Measurements from ENCODE around the gene FAAP20.

Gene FAAP20, protein sequence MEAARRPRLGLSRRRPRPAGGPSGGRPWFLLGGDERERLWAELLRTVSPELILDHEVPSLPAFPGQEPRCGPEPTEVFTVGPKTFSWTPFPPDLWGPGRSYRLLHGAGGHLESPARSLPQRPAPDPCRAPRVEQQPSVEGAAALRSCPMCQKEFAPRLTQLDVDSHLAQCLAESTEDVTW

GRCh38 chr1:2194319-2194897 lies at the start of gene FAAP20:
TSS of gene FAAP20 (minus strand) at chr1:2194772. CDS start at chr1:2194749, 23 bp downstream.
- no peak for DNase-seq

GRCh38 chr1:2242814-2243725 lies 48.5 kb upstream of the FAAP20 start:
- no peak for DNase-seq

DNA sequence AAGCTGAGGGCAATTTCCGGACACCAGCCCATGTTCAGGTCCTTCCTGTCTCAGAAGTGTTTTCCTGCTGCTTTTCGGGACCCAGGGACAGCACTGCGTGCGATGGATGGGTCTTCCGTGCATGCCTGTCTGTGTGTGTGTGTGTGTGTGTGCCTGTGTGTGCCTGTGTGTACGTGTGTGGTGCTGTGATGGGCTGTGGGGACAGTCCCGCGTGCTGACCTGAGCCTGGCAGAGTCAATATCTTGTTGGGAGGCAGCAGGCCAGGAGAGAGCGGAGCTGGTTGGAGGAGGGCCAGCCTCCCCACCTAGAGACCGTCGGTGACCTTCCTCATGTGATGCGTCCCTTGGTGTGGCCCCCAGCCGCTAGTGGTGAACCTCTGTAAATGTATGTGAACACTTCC lies 47.2 kb upstream of the FAAP20 start:
- no peak for DNase-seq

DNA sequence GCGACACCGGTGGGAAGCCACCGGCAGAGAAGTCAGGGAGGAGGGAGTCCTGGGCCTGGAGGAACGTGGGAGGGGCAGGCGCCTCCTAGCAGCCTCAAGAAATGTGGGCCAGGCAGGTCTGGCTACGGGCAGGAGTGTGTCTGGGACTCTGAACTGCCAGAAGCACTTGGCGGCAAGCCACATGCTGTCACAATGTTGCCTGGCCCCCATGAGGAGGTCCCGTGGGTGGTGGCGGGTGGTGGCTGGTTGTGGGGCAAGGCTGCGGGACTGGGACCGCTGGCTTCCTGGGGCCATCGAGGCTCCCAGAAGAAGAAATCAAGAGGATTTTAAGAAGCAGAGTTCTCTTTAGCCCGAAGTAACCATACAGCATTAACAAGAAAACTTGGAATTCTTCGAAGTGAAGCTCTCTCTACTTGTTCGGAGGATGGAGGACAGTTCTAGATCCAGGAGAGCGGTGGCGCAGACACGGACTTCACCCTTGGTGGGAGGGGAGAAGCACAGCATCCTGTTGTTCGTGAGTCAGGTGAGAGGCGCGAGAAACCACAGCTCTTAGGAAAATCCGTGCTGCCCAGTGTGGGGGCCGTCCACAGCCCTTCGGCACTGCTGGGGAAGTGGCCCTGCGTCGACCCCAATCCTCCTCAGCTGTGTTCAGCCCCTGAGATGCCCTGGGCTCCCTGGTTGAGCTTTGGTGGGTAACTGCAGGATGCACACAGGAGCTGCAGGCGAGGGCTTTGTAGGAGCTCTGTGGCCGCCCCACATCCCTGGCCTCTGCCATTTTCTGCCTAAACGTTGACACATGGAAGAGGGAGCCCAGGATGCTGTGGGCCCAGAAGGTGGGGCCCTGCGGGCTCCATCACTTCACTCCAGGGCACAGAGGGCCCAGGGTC lies 45.9 kb upstream of the FAAP20 start:
- no peak for DNase-seq

- no peak for DNase-seq
These were observed 44.9 kb upstream of the FAAP20 start for GRCh38 chr1:2239384-2239985.

- DNase-seq: no peak
These were observed 44.4 kb upstream of the FAAP20 start for GRCh38 chr1:2239013-2239370.

DNA sequence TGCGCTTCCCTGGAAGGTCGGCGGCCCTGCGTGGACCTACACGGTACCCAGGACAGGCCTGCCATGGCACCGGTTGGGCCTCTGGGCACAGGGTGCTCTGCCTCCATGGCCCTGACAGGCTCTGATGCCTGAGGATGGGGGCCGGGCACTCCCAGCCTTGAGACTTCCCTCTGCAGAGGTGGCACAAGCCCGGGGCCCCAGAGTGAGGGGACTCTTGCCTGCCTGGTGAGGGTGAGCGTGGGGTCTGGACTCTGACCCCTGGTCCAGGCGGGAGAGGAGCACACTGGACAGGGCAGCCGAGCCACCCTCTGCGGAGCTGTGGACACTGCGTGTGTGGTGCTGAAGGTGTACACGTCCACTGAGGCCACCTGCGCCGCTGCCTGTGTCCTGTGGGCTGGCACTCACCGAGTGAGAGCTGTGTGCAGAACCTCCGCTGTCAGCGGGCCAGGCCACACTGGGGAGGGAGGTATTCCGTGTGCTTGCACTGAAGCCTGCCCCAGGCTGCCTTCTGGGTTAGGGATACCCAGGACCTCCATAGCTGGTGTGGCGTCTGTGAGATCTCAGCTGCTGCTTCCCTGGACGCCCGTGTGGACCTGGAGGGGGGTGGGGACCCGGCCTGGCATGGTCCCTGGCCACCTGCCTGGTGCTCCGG lies 43.9 kb upstream of the FAAP20 start:
- no peak for DNase-seq

GRCh38 chr1:2237773-2238172 lies 43.2 kb upstream of the FAAP20 start:
- DNase-seq: no peak

DNA sequence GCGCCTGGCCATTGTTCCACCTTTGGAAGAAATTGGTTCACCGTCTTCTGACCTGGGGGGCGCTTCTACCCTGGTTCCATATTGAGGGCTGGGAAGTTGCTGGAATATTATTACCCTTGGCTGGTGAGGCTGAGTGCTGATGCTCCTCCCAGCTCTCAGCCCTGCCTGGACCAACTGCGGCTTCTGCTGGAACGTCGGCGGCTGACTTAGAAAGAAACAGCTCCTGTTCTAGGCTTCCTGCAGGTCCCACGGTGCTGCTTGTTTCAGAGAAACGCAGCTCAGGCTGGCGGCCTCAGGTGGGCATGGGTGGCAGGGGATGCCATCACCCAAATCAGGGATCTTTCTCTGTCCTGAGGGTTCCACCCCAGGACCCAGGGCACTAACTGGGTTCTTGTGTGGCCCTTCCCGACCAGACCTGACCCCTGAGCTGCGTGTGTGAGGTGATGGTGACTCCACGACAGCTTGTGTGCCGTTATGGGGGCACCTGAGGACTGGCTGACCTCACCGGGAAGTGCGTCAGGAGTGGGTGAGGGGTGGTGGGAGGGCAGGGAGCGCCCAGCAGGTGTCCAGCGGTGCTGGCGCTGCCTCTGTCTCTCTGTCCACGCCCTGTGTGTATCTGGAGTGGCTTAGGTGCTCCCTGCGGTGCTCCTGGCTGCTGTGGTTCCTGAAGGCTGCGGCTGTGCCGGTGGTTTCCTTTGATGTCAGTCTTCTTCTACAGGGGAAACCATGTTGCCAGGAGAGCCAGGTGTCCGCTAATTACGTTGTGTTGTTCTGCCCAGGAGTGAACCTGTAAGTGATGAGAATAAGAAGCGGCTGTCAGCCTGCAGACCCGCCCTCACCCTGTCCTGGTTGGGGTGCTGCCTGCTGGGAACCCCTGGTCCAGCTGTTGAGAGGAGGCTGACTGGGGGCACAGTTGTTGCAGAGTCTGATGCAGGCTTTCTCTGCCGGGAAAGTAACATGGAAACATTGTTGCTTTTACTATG lies 42.4 kb upstream of the FAAP20 start:
- DNase-seq: no peak

DNA sequence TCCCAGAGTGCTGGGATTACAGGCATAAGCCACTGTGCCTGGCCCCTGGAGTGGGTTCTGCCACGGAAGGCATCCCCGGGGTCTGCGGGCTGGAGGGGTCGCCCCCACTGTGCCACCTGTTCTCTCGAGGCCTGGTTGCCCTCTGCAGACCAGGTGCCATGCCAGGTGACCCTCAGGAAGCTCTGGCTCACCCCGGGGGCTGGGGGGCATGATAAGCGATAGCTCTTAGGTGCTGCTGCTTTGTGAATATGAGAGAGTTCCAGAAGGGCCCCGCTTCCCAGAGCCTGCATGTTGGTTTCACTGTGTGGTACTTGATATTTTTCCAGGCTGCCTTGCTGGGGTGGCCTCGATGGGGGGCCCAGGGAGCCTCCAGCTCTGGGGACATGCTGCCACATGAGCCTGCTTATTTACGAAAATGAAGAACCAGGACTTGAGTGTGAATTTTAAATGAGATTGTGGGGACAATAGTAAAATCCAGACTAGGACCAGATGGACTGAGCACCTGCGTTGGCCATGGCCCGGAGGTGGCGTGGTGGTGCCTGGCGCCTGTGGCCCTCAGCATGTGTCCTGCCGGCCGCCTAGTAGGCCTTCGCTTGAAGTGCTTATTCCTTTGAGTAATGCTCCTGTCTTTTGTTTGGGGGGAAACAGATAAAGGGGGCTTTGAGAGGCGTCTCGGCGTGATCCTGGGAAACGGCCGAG lies 40.9 kb upstream of the FAAP20 start:
- DNase-seq: no peak

DNA sequence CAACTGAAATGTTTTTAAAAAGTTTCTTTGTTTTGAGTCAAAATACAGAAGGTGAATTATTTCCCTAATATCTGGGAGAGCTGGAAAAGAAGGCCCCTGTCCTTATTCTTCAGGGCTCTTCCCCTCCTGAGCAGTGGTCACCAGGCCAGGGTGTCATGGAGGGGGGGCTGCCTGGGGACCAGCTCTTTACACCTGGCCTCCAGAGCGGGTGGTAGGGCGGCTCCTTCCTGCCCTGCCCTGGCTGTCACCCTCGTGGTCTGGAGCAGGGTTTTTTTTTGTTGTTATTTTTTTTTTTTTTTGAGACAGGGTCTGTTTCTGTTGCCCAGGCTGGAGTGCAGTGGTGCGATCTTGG lies 40.2 kb upstream of the FAAP20 start:
- DNase-seq: no peak

GRCh38 chr1:2233997-2234761 lies 39.6 kb upstream of the FAAP20 start:
- DNase-seq: no peak

DNA sequence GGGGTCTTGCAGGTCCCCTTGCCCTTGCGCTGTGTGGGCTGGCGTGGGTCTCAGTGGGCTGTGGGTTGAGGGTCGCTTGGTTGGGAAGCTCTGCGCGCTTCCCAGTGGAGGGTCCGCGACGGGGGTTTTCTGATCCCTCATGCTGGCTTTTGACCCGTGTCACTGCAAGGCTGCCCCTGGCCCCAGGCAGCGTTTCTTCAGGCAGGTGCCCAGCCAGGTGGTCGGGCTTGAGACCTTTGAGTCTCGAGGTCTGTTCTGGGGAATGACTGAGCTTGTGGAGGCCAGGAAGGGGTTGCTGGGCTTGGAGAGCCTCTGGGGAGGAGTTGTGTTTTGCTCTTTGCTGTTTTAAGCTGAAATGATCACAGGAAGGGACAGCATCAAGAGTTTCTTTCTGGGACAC lies 38.9 kb upstream of the FAAP20 start:
- DNase-seq: no peak

DNA sequence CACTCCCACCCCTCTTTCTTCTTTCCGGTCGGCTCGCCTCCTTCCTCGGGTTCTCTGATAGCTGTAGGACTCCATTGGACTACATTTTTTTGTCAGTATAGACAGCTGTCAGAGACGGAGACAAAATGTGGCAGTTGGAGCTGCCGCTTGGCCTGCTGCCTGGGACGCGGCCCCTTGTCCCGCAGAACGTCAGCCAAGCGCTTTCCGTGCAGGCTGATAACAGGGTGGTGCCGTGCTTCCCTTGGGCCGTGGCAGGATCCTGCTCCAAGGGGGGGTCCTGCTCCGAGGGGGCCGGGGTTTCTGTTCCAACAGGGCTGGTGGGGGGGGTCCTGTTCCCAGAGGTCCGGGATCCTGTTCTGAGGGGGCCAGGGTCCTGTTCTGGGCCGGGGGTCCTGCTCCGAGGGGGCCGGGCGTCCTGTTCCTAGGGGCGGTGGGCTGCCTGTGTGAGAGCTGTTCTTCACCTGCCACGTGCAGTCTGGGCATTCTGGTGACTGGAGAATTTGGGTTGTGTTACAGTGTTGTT lies 38.4 kb upstream of the FAAP20 start:
- DNase-seq: peak; percentile 33

DNA sequence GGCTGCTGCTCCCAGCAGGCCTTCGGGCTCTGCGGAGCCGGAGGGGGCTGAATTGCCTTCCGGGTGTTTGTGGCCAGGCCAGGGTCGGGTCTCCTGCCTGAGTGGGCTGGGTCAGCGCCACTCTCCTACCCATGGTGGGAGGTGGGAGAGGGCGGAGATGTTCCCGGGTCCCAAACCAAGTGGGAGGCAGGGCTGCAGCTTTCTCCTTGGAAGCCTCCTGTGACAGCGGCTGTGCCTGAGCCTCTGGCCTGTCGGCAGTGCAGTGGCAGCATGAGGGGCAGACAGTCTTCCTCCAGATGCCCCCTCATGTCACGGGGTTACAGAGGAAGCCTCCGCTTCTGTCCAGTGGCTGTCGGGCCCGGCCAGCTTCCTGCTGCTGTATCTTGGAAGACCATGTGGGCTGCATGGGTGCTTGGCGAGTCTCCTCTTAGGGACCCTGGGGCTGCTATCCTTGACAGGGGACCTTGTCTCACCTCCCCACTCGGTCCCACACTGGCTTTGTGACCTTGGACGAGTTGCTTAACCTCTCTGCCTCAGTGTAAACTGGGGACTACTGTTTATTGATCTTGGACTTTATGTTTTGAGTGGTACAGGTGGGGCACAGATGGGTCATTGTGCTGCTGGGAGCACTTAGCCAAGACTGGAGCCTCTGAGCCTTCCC lies 37.8 kb upstream of the FAAP20 start:
- no peak for DNase-seq

GRCh38 chr1:2231532-2232254 lies 37.1 kb upstream of the FAAP20 start:
- no peak for DNase-seq

GRCh38 chr1:2230781-2231531 lies 36.4 kb upstream of the FAAP20 start:
- DNase-seq: no peak
